Fibroblast of lung (primary cell): ENCODE results near the gene SHANK2. TPM values are rescaled to one million over a fixed set of nuclear protein-coding genes. Genes with fewer than 3 reads are reported as not detected.

Experiments used
- DNase-seq, 2 donors: peaks; one replicate each; pipeline versions ENCODE4 v3.0.0 to v3.0.0-alpha.2; 2010; ENCODE audit warnings: low read depth in 2 of 2
- H2AFZ ChIP-seq: 2 replicates; pipeline ENCODE4 v1.5.1; 2012; ENCODE audit warnings: low read length, control low read depth, inconsistent platforms
- H3K27ac ChIP-seq: 2 replicates; pipeline ENCODE4 v1.5.1; 2011; ENCODE audit warnings: low read length, control low read depth; ENCODE audit not compliant: insufficient read depth
- H3K27me3 ChIP-seq: 2 replicates; pipeline ENCODE4 v1.5.1; 2011; ENCODE audit warnings: mild to moderate bottlenecking, low read length; ENCODE audit not compliant: control insufficient read depth, insufficient read depth
- H3K36me3 ChIP-seq: 2 replicates; pipeline ENCODE4 v1.5.1; 2011; ENCODE audit warnings: low read length; ENCODE audit not compliant: control insufficient read depth, insufficient read depth
- H3K4me1 ChIP-seq: 2 replicates; pipeline ENCODE4 v1.5.1; 2011; ENCODE audit warnings: low read length; ENCODE audit not compliant: control insufficient read depth, insufficient read depth; ENCODE audit errors: extremely low read depth
- H3K4me2 ChIP-seq: 2 replicates; pipeline ENCODE4 v1.5.1; 2011; ENCODE audit warnings: low read length, control low read depth; ENCODE audit not compliant: insufficient read depth; ENCODE audit errors: extremely low read depth
- H3K4me3 ChIP-seq, 4 experiments: fragments of 200-600 bp in 1 of 4; sonication (generic) in 1 of 4; replicated peaks in 1 of 4; 2 replicates each; pipeline ENCODE4 v1.5.1; 2011 to 2016; ENCODE audit warnings: low read length in 4 of 4, low read depth in 3 of 4, mild to moderate bottlenecking in 3 of 4, control low read depth in 2 of 4, inconsistent platforms in 1 of 4, mixed read lengths in 1 of 4; ENCODE audit not compliant: insufficient read depth in 1 of 4; ENCODE audit errors: control extremely low read depth in 1 of 4
- H3K79me2 ChIP-seq: 2 replicates; pipeline ENCODE4 v1.5.1; 2012; ENCODE audit warnings: mild to moderate bottlenecking, low read length, inconsistent platforms; ENCODE audit not compliant: control insufficient read depth, insufficient read depth
- H3K9ac ChIP-seq: 2 replicates; pipeline ENCODE4 v1.5.1; 2011; ENCODE audit warnings: mild to moderate bottlenecking, low read length, control low read depth; ENCODE audit not compliant: insufficient read depth
- H3K9me3 ChIP-seq: 2 replicates; pipeline ENCODE4 v1.5.1; 2012; ENCODE audit warnings: low read depth, low read length; ENCODE audit not compliant: control insufficient read depth, insufficient read depth
- H4K20me1 ChIP-seq: 2 replicates; pipeline ENCODE4 v1.5.1; 2011; ENCODE audit warnings: low read length; ENCODE audit not compliant: control insufficient read depth, insufficient read depth; ENCODE audit errors: extremely low read depth
- CTCF ChIP-seq, 2 donors: IDR thresholded peaks in 1 of 2; conservative IDR thresholded peaks in 1 of 2; 1 replicate in 1 of 2; 2 replicates in 1 of 2; pipeline ENCODE4 v1.5.1; 2011 to 2012; ENCODE audit warnings: low read length in 2 of 2, control low read depth in 1 of 2, inconsistent platforms in 1 of 2, low read depth in 1 of 2, mild to moderate bottlenecking in 1 of 2
- EZH2 ChIP-seq: IDR thresholded peaks from 2 replicates; pipeline ENCODE4 v1.5.1; 2012; ENCODE audit warnings: low read length, control low read depth, mild to moderate bottlenecking; ENCODE audit errors: missing control alignments
- polyA plus RNA-seq, 2 donors: library from polyadenylated mRNA; depleted of rRNA in 1 of 2; stranded (reverse) in 1 of 2; unstranded in 1 of 2; fragments of >200 nt; gene quantifications; 2 replicates each; pipeline ENCODE4 v1.2.1, GENCODE V29; 2011 to 2012; ENCODE audit warnings: missing spikeins in 1 of 2
- total RNA-seq: library from RNA; depleted of rRNA; stranded (reverse); fragments of >200 nt; gene quantifications from 2 replicates; pipeline ENCODE4 v1.2.1, GENCODE V29; 2014

Gene SHANK2
- total and polyA plus RNA-seq, 2 donors (not counting 1 experiment from before 2014, with no cell fraction given): 3.2 to 11.6 TPM

GRCh38 chr11:71202598-71202944 lies 49.8 kb downstream of the SHANK2 start:
- H3K27me3 ChIP-seq: no peaks in the 10 kb centered on the region
- H3K9me3 ChIP-seq: no peaks in the 10 kb centered on the region

More at GRCh38 chr11:71202598-71202944, 49.8 kb downstream of the SHANK2 start:
- H2AFZ ChIP-seq: no peak overlapping the region
- no peak overlapping the region for H3K9ac ChIP-seq
- no peak overlapping the region for H3K4me3 ChIP-seq
- TF ChIP-seq EZH2 (no peak), CTCF (conservative IDR thresholded peaks at IDR 0.05 in 1 of 2, IDR thresholded peaks at IDR 0.05 in 1 of 2; ENCODE audit: low read depth in 1 of 2, low read length in 2 of 2) (no peak)
- no peaks in the 10 kb centered on the region for H3K4me1 ChIP-seq
- no peaks in the 10 kb centered on the region for H4K20me1 ChIP-seq
- DNase-seq: no peak
- H3K79me2 ChIP-seq: no peaks in the 10 kb centered on the region
- no peak overlapping the region for H3K4me2 ChIP-seq
- H3K27ac ChIP-seq: no peak overlapping the region
- no peaks in the 10 kb centered on the region for H3K36me3 ChIP-seq

Other genes starting within 250 kb of the SHANK2 start
- gene DHCR7, start 195.8 kb upstream of the SHANK2 start, total RNA-seq: 48.5 and 148 TPM in 2 replicates
- gene DHCR7, start 195.8 kb upstream of the SHANK2 start, polyA plus RNA-seq: 64.6 and 90.8 TPM in 2 replicates
- 81.7 and 84.5 TPM in 2 replicates for gene NADSYN1, start 200.6 kb upstream of the SHANK2 start, total RNA-seq
- gene NADSYN1, start 200.6 kb upstream of the SHANK2 start, polyA plus RNA-seq: 22.0 and 23.1 TPM in 2 replicates